C4-2B (cell line): ENCODE results near the gene MMP20.
A peak's percentile ranks its signal among the peaks of the same experiment; 100 is the strongest.

Source experiments
- H3K27ac ChIP-seq: fragments of 450-650 bp; 2 replicates; pipeline ENCODE4 v1.5.1; 2017
- ZFX ChIP-seq: fragments of 450-650 bp; IDR thresholded peaks from 2 replicates; pipeline ENCODE4 v1.6.1; 2017
- TF ChIP-seq, protein P1 (sequence below): fragments of 450-650 bp; conservative IDR thresholded peaks from 2 replicates; pipeline ENCODE4 v1.5.1; 2017; ENCODE audit warnings: mild to moderate bottlenecking

MMP20 gene

DNA sequence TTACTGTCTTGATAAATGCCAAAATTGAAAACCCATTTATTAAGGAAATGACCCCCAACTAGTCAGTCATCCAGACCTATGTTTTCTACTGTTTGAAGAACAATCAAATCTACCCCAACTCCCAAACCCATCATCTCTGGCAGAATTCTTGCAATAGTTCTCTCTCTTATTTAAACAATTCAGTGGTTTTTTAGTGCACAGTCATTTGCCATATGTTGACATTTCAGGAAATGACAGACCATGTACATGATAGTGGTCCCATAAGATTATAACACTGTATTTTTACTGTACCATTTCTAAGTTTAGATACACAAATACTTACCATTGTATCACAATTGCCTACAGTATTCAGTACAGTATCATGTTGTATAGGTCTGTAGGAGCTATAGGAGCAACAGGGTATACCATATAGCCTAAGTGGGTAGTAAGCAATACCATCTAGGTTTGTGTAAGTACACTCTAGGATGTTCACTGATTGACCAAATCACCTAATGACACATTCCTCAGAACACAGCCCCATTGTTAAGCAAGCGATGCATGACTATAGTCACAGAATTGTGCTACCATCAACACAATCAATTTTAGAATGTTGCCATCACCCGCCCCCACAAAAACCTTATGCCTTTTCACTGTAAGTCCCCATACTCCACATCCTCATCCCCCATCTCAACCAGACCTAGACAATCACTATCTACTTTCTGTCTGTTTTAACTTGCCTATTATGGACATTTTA is 41.8 kb downstream of the MMP20 start:
- no peak overlapping the region for H3K27ac ChIP-seq
- TF ChIP-seq ZFX, result no peak
- TF ChIP-seq, protein P1, sequence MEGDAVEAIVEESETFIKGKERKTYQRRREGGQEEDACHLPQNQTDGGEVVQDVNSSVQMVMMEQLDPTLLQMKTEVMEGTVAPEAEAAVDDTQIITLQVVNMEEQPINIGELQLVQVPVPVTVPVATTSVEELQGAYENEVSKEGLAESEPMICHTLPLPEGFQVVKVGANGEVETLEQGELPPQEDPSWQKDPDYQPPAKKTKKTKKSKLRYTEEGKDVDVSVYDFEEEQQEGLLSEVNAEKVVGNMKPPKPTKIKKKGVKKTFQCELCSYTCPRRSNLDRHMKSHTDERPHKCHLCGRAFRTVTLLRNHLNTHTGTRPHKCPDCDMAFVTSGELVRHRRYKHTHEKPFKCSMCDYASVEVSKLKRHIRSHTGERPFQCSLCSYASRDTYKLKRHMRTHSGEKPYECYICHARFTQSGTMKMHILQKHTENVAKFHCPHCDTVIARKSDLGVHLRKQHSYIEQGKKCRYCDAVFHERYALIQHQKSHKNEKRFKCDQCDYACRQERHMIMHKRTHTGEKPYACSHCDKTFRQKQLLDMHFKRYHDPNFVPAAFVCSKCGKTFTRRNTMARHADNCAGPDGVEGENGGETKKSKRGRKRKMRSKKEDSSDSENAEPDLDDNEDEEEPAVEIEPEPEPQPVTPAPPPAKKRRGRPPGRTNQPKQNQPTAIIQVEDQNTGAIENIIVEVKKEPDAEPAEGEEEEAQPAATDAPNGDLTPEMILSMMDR, result no peak

DNA sequence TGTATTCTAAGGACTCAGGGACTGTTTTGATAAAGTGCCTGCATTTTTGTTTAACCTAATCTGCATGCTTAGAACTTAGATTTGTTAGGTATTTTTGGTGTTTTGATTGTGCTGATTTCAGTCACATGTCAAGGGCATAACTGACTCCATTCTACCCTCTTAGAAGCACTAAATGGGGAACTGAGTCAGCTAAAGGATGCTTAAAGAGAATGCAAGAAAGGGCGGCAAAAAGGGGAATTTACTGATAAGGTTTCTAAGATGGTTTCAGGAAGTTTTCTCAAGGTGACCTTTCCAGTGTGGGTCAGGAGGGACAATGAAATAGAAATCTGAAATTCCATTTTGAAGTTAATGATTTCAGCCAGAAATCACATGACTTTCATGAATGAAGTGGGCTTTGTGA is 43.0 kb downstream of the MMP20 start:
- H3K27ac ChIP-seq, result no peak overlapping the region

DNA sequence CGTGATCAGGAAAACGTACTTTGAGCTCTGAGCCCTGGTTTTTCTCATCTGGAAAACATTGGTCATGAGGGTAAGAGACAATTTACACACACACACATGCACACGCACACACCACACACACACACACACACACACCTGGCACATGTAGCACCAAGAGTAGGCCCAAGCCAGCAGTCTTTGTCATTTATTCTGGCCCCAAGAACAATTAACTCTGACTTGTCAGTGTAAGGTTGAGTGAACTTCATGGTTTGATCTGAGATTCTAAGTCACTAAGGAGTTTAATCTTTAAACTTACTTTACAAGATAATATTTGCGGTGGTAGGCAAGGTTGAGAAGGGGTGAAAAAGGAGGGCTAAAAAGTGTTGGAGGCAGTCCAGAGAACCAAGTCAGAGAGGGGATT is 44.1 kb downstream of the MMP20 start:
- TF ChIP-seq, protein P1, result no peak
- TF ChIP-seq ZFX, result no peak
- no peak overlapping the region for H3K27ac ChIP-seq

More for the DNA sequence above, 43.0 kb downstream of the MMP20 start:
- TF ChIP-seq, protein P1, result no peak
- no peak for TF ChIP-seq ZFX

DNA sequence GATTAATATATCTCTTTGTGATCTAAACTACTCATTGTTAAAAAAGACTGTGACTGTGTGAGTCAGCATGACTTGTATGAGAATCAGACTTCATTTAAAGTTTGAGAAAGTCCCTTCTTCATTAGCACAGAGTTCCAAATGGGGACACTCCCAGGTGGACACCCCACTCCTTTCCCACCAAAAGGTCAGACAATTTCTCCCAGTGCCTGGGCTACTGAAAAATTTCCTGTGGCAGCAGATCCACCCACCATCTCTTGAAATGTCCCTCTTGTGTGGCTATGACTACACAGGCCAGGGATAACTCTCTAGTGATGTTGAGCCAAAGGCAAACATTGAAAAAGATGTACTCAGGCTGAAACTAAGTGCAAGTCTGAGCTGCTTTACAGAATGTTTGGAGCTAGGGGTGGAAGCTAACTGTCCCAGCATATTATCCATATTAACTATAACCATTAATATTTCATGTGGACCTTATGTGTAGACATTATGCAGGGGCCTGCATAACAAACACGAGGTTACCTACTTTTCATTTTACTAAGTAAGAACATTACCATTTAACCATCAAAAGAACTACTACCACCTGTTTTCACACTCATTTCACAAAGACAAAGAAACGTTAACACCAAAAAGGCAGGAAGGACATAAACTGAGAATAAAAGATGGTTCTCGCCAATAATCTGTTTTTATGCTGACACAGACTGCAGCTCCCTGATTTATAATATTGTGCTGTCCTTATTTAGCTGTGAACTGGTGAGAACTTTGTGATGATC is 44.8 kb downstream of the MMP20 start:
- no peak for TF ChIP-seq ZFX
- TF ChIP-seq, protein P1, result no peak
- H3K27ac ChIP-seq, result no peak overlapping the region

DNA sequence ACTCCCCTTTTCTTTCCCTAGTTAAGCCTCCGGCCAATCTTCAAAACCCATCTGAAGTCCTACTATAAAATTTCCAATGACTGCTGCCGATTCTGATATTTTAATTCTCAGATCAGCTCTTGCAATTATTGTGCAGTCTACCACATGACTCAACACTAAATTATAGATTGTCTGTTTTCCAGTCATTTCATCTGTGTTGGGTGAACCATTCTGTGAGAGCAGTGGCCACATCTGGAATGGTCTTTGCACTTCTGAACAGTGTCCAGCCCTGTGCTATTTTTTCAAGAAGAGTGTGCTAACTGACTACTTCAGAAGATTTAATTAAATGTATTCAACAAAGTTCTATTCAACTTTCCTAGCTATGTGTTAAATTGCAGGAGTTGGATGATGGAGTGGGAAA is 47.4 kb downstream of the MMP20 start:
- peak overlapping the region; percentile 31; the same call in 1 of the 2 replicates for H3K27ac ChIP-seq
- TF ChIP-seq, protein P1, result no peak
- TF ChIP-seq ZFX, result no peak

DNA sequence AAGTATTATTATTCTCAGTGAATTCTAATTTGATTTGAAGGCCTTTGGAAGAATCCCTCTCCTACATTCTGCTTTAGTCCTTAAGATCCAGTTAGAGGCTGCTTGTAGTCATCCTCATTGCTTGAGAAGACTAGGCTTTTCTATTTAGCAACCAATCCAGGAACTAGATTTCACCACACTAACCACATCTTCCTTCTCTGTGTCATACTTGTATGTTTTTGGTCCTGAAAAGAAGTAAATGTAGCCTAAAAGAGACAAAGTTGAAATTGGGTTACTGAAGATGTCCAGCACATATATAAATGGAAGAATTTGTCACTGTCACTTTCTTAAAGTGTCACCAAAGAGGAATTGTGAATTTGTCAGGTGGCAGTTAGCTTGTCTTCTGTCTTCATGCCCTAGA is 48.0 kb downstream of the MMP20 start:
- H3K27ac ChIP-seq, result peak overlapping the region; percentile 31; the same call in 1 of the 2 replicates
- TF ChIP-seq, protein P1, result no peak
- TF ChIP-seq ZFX, result no peak

DNA sequence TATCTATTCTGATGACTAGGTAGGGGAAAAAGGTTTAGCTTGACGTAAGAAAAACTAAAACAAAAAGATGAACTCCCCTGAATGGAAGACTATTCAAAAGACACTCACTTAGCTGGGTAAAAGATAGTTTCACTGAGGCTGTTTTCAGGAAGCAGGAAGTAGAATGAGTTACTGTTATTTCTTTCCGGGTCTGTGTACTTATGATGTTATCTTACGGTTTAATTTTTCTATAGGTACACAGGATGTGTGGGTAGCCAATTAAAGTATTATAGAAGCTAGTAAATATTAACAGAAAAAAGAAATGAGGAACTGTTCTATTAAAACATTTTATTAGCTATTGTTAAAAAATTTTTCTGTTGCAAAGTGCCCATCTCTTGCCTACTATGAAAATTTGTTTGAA is 48.8 kb downstream of the MMP20 start:
- H3K27ac ChIP-seq, result no peak overlapping the region
- TF ChIP-seq, protein P1, result no peak
- no peak for TF ChIP-seq ZFX
